Brain microvascular endothelial cell (primary cell): Measurements from ENCODE around the gene CXCL1.

Experiments used
- DNase-seq: peaks from one replicate; pipeline ENCODE4 v3.0.0-alpha.2; 2020
- H3K27ac ChIP-seq: fragments of 250-450 bp; sonication (Bioruptor Pico); 2 replicates; pipeline ENCODE4 v1.5.1; 2020; ENCODE audit warnings: mild to moderate bottlenecking, moderate library complexity
- H3K27me3 ChIP-seq: fragments of 250-450 bp; sonication (Bioruptor Pico); replicated peaks from 2 replicates; pipeline ENCODE4 v1.5.1; 2020; ENCODE audit warnings: mild to moderate bottlenecking
- H3K36me3 ChIP-seq: fragments of 250-450 bp; sonication (Bioruptor Pico); replicated peaks from 2 replicates; pipeline ENCODE4 v1.5.1; 2020; ENCODE audit warnings: mild to moderate bottlenecking
- H3K4me3 ChIP-seq: 2 replicates; pipeline ENCODE4 v1.5.1; 2011; ENCODE audit warnings: low read depth, mild to moderate bottlenecking, control low read depth, low read length, moderate library complexity
- in situ Hi-C: cut with HindIII; loops from 2 replicates; pipeline ENCODE4 v1.10.0; 2017; ENCODE audit warnings: low sequenced_read_pairs, low pct_ligation_motif_present
- TF ChIP-seq, protein P1 (sequence below): IDR thresholded peaks from 2 replicates; pipeline ENCODE4 v1.5.1; 2011; ENCODE audit warnings: low read depth, mild to moderate bottlenecking, moderate library complexity, low read length, control low read depth, inconsistent platforms; ENCODE audit errors: missing control alignments

The CXCL1 gene

DNA sequence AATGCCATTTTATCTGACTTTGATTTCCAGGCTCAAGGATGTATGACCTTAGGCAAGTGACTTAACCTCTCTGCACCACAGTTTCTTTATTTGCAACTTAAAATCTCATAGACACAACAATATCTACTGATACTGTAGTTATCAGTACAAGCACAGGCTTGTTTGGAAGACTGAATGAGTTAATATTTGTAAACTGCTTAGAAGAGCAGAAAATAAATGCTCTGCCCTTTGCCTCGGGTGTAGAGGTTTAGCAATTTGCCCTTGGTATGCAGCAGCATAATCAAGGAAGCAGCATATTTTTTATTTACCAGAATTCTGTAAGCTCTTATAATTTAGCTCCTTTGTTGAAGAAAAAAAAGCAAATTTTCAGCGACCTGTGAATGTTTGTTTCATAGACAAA lies 2.9 kb upstream of the CXCL1 start:
- in situ Hi-C loops, result no loop called here
- Histone ChIP-seq H3K4me3 (no peak overlapping the region), H3K27ac (no peak overlapping the region), H3K27me3 (no peaks in the 10 kb centered on the region), H3K36me3 (no peaks in the 10 kb centered on the region)
- TF ChIP-seq, protein P1, sequence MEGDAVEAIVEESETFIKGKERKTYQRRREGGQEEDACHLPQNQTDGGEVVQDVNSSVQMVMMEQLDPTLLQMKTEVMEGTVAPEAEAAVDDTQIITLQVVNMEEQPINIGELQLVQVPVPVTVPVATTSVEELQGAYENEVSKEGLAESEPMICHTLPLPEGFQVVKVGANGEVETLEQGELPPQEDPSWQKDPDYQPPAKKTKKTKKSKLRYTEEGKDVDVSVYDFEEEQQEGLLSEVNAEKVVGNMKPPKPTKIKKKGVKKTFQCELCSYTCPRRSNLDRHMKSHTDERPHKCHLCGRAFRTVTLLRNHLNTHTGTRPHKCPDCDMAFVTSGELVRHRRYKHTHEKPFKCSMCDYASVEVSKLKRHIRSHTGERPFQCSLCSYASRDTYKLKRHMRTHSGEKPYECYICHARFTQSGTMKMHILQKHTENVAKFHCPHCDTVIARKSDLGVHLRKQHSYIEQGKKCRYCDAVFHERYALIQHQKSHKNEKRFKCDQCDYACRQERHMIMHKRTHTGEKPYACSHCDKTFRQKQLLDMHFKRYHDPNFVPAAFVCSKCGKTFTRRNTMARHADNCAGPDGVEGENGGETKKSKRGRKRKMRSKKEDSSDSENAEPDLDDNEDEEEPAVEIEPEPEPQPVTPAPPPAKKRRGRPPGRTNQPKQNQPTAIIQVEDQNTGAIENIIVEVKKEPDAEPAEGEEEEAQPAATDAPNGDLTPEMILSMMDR, result no peak
- DNase-seq, result no peak

DNA sequence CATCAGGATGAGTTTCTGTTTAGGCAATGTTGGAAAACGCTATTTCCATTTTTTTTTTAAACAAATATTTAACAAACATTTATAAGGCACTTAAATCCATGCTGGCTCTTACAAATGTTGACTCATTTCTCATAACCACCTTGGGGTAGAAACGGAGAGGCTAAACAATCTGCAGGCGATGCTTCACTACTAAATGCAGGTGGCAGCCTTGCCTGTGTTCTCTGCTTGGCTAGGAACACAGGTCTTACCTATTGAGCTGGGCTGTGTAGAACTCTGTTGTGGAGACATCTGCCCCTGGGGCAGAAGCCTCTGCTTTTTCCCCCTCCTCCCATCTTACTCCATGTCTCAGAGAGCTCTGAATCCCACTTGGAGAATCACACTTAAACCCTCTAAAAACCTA lies 1.4 kb upstream of the CXCL1 start:
- no peaks in the 10 kb centered on the region for H3K27me3 ChIP-seq
- DNase-seq, result no peak
- H3K36me3 ChIP-seq, result no peaks in the 10 kb centered on the region
- no peak overlapping the region for H3K4me3 ChIP-seq
- TF ChIP-seq, protein P1, result peak; percentile 11
- in situ Hi-C loops, result no loop called here
- H3K27ac ChIP-seq, result no peak overlapping the region

DNA sequence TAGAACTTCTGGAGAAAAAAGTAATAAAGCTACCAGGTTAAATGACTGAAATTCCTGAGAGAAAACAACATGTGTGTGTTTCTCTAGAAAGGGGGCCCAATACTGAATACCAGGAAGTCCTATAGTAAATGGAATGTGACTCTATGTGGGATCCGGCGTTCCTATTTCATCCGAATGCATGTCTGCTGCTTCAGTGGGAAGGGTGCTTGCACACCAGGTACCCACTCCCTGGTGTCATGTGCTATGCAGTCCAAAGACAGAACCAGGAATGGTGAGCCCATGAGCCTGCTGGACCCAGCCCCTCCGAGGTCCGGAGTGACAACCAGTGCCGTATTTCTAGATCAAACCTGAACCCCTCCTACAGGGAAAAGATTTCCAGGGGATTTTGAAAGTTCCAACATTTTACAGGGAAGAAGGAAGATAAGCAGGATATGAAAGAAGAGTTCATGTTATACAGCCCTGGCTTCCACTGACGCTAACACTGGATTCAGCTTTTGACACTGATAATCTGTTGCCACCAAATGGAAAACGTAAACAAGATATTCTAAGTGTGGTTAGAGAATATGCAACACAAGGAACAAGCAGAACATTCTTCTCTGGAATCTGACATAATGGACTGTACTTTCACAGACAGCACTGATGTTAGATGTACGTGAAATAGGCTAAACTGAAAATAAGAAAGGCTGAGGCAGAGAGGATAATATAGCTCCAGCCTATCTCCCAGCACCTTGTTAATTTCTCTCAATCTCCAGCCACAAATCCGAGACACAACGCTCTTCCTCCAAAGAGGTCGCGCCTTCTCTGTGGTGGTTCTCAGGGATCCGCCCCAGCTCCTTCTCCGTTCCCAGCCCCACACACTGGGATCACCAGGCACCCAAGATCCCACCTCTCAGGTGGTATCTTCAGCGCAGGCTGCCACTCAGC lies 725 bp upstream of the CXCL1 start:
- TF ChIP-seq, protein P1, result no peak
- peak overlapping the region; percentile 60 for H3K4me3 ChIP-seq
- H3K36me3 ChIP-seq, result no peaks in the 10 kb centered on the region
- in situ Hi-C loops, result no loop called here
- DNase-seq, result no peak
- no peaks in the 10 kb centered on the region for H3K27me3 ChIP-seq
- no peak overlapping the region for H3K27ac ChIP-seq

DNA sequence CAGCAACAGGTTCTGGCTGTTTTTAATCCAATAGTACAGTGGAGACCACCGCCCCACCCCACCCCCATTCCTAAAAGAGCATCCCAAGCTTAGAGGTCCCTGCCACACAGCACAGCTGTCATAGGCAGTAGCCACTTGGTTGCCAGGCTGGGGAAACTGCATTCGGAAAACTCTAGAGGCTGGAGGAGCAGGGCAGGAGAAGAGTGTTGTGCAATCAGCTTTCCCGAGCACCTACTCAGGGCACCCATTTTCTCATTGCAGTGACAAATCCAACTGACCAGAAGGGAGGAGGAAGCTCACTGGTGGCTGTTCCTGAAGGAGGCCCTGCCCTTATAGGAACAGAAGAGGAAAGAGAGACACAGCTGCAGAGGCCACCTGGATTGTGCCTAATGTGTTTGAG lies 1.1 kb downstream of the CXCL1 start:
- Histone ChIP-seq H3K27me3 (no peaks in the 10 kb centered on the region), H3K4me3 (peak overlapping the region; percentile 60), H3K27ac (no peak overlapping the region), H3K36me3 (no peaks in the 10 kb centered on the region)
- no peak for DNase-seq
- TF ChIP-seq, protein P1, result no peak
- in situ Hi-C loops, result no loop called here

DNA sequence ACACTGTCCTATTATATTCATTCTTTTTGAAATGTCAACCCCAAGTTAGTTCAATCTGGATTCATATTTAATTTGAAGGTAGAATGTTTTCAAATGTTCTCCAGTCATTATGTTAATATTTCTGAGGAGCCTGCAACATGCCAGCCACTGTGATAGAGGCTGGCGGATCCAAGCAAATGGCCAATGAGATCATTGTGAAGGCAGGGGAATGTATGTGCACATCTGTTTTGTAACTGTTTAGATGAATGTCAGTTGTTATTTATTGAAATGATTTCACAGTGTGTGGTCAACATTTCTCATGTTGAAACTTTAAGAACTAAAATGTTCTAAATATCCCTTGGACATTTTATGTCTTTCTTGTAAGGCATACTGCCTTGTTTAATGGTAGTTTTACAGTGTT lies 1.6 kb downstream of the CXCL1 start:
- Histone ChIP-seq H3K36me3 (no peaks in the 10 kb centered on the region), H3K27me3 (no peaks in the 10 kb centered on the region), H3K4me3 (no peak overlapping the region), H3K27ac (no peak overlapping the region)
- in situ Hi-C loops, result no loop called here
- TF ChIP-seq, protein P1, result no peak
- DNase-seq, result no peak
